Upper lobe of right lung (tissue), 1 donor: ENCODE results near the gene CSF1R. TPM values are rescaled to one million over a fixed set of nuclear protein-coding genes. Genes with fewer than 3 reads are reported as not detected.

Experiments
- ATAC-seq: fragments of 200-7000 bp; cut with Tn5 transposase; one replicate; pipeline ENCODE4 v1.9.1; 2020; ENCODE audit warnings: mild to moderate bottlenecking, moderate library complexity
- DNase-seq: peaks from one replicate; pipeline ENCODE4 v3.0.0-alpha.2; 2020
- H3K27ac ChIP-seq: fragments of 200-600 bp; one replicate; pipeline ENCODE4 v1.8.0; 2022
- H3K27me3 ChIP-seq: fragments of 200-600 bp; one replicate; pipeline ENCODE4 v1.8.0; 2022; ENCODE audit warnings: mild to moderate bottlenecking
- H3K36me3 ChIP-seq: fragments of 200-600 bp; one replicate; pipeline ENCODE4 v1.8.0; 2022
- H3K4me1 ChIP-seq: fragments of 200-600 bp; one replicate; pipeline ENCODE4 v1.8.0; 2022
- H3K4me3 ChIP-seq: fragments of 200-600 bp; one replicate; pipeline ENCODE4 v1.8.0; 2022; ENCODE audit warnings: mild to moderate bottlenecking
- H3K9me3 ChIP-seq: fragments of 200-600 bp; one replicate; pipeline ENCODE4 v1.8.0; 2022
- CTCF ChIP-seq: fragments of 200-600 bp; IDR thresholded peaks from one replicate; pipeline ENCODE4 v1.8.0; 2022; ENCODE audit warnings: antibody characterized with exemption
- intact Hi-C: fragments of 100-400 bp; cut with DNase I; formaldehyde crosslinking; loops from one replicate; pipeline ENCODE4 v1.11.0; 2022
- total RNA-seq: library from RNA; stranded (reverse); fragmentation: NEBNext Ultra II Directional; extraction: Animal tissue kit (Norgen Biotek cat#: 25700); gene quantifications from one replicate; pipeline ENCODE4 v1.2.1, GENCODE V29; 2021
- donor health status: DM: no; HTN: yes; CAD: no; lungs with severe emphysema.

Gene CSF1R
- total RNA-seq, 1 donor from 2014 or later, result 48.7 TPM

- H3K9me3 ChIP-seq, result no peaks in the 10 kb centered on the region
- no peak overlapping the region for H3K4me3 ChIP-seq
- no peak overlapping the region for H3K27ac ChIP-seq
- no peak for TF ChIP-seq CTCF
- H3K36me3 ChIP-seq, result peaks cover 46% of the 10 kb centered on the region
- intact Hi-C loops, result no loop called here
- no peak for ATAC-seq
- H3K27me3 ChIP-seq, result no peaks in the 10 kb centered on the region
- no peaks in the 10 kb centered on the region for H3K4me1 ChIP-seq
- no peak for DNase-seq
These were observed 30.3 kb downstream of the CSF1R start for GRCh38 chr5:150056075-150056443.

GRCh38 chr5:150055326-150056074 is 30.9 kb downstream of the CSF1R start:
- TF ChIP-seq CTCF, result no peak
- H3K9me3 ChIP-seq, result no peaks in the 10 kb centered on the region
- H3K27ac ChIP-seq, result no peak overlapping the region
- intact Hi-C loops, result no loop called here
- no peaks in the 10 kb centered on the region for H3K27me3 ChIP-seq
- no peak for ATAC-seq
- no peaks in the 10 kb centered on the region for H3K4me1 ChIP-seq
- H3K4me3 ChIP-seq, result no peak overlapping the region
- no peak for DNase-seq
- peaks cover 52% of the 10 kb centered on the region for H3K36me3 ChIP-seq

- Histone ChIP-seq H3K36me3 (peaks cover 61% of the 10 kb centered on the region), H3K4me1 (no peaks in the 10 kb centered on the region), H3K9me3 (no peaks in the 10 kb centered on the region), H3K27me3 (no peaks in the 10 kb centered on the region), H3K27ac (no peak overlapping the region), H3K4me3 (no peak overlapping the region)
- intact Hi-C loops, result no loop called here
- ATAC-seq (no peak), DNase-seq (no peak)
- TF ChIP-seq CTCF, result no peak
These were observed 31.8 kb downstream of the CSF1R start for GRCh38 chr5:150054569-150054968.

- ATAC-seq, result no peak
- Histone ChIP-seq H3K27ac (no peak overlapping the region), H3K9me3 (no peaks in the 10 kb centered on the region), H3K4me3 (no peak overlapping the region), H3K27me3 (no peaks in the 10 kb centered on the region), H3K4me1 (no peaks in the 10 kb centered on the region), H3K36me3 (peaks cover 68% of the 10 kb centered on the region)
- intact Hi-C loops, result no loop called here
- DNase-seq, result no peak
- TF ChIP-seq CTCF, result no peak
These were observed 32.5 kb downstream of the CSF1R start for GRCh38 chr5:150053713-150054392.

- H3K27ac ChIP-seq, result no peak overlapping the region
- no peak overlapping the region for H3K4me3 ChIP-seq
- H3K4me1 ChIP-seq, result no peaks in the 10 kb centered on the region
- DNase-seq, result no peak
- no peaks in the 10 kb centered on the region for H3K27me3 ChIP-seq
- peaks cover 75% of the 10 kb centered on the region for H3K36me3 ChIP-seq
- intact Hi-C loops, result no loop called here
- ATAC-seq, result peak; percentile 54
- no peak for TF ChIP-seq CTCF
- H3K9me3 ChIP-seq, result no peaks in the 10 kb centered on the region
These were observed 33.2 kb downstream of the CSF1R start for GRCh38 chr5:150052956-150053712.
